ENCODE results near the gene KLF14.
A peak's percentile ranks its signal among the peaks of the same experiment; 100 is the strongest.
"Not testable (repeated sequence)": the region's sequence is repeated elsewhere in the genome, so short reads cannot be mapped to it uniquely, and the experiment has no call there.

KLF14 gene

DNA sequence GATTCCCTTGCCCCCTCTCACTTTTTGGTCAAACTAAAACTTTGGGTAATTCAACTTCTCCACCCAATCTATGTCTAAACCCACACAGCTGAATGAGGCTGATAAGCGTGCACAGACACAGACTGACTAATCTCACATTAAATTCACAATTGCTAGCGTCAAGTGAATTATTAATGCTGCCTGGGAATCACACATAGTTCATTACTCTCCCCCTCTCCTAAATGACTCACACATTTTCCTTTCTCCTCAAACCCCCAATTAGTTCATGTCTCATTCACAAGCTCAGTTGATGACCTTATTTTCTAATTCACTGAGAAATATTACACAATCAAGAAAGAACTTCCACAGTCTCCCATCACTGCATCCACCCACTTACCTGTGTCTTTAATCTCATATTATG is 14.5 kb downstream of the KLF14 start:
- peak in 1 of 51 donors; percentile 19 for DNase-seq

DNA sequence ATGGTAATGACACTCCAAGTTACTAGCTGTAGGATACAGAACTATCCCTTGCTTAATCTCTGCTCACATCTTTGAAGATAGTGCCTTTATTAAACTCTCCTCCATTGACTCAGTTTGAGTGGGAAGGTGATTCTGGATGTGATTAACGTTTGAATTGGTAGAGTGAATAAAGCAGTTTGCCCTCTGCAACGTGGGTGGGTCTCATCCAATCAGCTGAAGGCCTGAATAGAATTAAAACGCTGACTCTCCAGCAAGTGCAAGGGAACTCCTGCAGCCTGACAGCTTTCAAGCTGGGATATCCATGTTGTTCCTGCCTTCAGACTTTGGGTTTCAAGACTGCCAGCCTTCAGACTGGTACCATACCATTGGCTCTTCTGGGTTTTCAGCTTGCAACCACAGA is 21.6 kb downstream of the KLF14 start:
- peak in 1 of 51 donors; percentile 3 for DNase-seq

DNA sequence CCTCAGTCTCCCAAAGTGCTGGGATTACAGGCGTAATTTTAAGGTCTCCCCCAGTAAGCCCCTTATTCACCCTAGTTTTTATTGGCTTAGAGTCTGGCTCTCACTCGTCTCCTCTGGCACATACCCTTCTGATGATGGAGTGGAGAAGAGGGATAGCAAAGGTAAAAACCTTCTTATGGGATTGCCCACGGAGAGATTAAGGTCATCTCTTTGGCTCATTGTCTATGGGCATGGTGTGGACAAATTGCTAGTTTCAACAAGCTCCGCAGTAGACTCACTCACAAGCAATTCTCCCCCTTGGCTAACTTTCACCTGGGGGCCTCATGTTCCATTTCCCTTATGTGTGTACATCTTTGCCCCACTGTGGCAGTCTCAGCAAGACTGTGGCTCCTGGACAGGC is 25.2 kb downstream of the KLF14 start:
- DNase-seq: no peak

DNA sequence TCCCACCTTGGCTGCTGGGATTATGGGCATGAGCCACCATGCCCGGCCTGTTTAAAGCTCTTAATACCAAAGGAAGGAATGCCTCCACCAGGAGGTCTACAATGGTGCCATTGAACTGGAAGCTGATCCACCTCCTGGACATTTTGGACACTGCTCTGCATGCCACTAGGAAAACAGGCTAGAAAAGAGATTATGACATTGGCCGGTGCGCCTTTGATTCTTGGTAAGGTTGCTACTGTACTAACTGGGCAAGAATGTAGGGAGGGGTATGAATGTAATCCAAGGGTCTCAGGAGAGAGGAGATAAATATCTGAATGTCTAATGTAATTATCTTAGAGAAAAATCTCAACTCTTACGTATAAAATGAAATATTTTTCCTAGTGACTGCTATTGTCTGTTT is 26.0 kb downstream of the KLF14 start:
- DNase-seq: no peak

DNA sequence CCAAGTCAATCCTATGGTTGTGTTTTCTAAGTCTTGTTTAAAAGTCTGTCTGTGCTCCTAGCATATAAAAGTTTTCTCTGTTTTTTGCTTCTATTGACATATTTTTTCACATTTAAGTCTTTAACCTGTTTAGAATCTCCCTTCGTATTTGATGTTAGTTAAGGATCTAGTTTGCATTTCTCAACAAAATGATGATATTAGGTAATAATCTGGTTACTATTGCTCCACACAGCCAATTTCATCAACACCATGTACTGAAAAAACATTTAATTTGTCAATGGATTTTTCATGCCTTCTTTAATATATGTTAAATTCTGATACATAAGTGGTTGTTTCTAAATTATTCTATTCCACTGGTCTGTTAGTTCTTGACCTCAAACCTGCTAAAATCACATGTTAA is 30.2 kb downstream of the KLF14 start:
- DNase-seq: no peak

DNA sequence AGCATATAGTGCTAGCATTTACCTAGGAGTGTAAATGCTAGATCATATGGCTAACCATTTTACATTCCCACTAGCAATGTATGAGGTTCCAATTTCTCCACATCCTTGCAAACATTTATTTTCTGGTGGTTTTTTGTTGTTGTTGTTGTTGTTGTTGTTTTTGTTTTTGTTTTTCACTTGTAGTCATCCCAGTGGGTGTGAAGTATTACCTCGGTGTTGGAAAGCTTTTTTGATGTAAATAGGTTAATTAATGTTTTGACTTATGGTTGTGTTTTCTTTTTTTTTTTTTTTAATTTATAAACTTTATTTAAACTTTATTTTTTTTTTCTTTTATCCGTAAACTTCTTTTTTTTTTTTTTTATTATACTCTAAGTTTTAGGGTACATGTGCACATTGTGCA is 32.4 kb downstream of the KLF14 start:
- DNase-seq: no peak

DNA sequence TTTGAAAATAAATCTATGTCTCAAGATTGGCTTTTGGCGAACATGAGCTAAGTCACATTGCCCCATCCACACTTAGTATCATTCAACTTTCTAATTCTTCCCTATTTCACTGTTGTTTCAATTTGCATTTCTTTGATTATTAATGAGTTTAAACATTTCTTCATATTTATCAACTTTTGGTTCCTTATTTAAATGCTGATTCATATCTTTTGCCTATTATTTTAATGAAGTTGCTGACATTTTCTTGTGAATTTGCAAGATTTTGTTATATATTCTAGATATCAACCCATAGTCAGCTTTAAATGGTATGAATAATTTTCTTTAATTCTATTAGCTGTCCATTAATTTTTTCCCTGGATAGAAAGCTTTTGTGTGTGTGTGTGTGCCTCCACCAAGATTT is 33.2 kb downstream of the KLF14 start:
- DNase-seq: no peak

DNA sequence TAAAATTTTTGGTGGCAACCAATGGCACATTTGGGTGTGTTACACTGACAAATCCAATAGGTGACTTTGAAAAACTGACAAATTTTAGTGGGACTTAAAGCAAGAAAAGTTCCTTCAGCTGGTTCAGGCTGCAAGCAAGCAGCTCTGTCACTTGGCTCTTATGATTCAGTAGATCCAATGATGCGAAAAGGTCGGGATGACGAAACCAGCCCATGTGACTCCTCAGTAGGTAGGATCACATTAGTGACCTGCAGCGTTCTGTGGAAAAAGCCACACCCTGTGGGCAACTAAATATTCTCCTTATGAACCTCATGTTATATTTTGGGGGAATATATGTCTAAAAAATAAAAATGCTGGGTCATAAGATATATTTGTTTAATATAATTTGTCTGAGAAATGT is 34.3 kb downstream of the KLF14 start:
- DNase-seq: no peak

DNA sequence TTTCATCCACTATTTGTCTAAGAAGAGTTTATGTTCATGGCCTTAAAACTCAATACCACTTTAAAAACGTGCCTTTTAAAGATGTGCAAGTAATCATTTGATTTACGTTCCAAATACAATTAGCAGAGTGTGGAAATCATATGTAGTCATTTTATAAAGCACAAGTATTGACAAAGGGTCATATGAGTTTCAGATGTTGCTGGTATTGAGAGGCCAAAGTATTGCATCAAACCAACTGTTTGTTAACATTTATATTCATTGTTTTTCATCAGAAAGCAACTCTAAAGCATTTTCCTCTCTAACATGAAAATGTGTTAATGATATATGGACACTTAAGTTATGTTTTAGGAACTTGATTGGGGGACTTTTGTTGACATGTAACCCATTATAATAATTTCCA is 36.2 kb downstream of the KLF14 start:
- DNase-seq: no peak

DNA sequence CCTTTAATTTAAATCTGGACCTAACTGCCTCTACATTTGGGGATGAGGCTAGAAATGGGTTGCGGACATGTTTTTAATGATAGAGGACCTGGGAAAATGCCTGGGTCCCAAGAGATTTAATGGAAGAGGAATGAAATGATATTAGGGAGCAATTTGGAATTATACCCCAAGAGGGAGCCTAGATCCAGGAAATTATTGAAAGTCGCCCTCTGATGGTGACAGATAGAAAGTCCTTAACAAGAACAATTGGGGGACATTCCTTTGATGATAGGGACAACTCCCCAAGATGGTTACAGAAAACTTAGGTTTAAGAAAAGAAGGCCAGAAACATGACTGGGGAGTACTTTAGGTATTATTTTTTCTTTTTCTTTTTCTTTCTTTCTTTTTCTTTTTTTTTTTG is 38.2 kb downstream of the KLF14 start:
- no peak for DNase-seq

DNA sequence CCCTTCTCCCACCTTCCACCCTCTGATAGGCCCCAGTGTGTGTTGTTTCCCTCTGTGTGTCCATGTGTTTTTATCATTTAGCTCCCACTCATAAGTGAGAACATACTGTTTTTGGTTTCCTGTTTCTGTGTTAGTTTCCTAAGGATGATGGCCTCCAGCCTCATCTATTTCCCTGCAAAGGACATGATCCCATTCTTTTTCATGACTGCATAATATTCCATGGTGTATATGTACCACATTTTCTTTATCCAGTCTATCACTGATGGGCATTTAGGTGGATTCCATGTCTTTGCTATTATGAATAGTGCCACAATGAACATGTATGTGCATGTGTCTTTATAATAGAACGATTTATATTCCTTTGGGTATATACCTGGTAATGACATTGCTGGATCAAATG is 41.6 kb downstream of the KLF14 start:
- DNase-seq: not testable (repeated sequence)

DNA sequence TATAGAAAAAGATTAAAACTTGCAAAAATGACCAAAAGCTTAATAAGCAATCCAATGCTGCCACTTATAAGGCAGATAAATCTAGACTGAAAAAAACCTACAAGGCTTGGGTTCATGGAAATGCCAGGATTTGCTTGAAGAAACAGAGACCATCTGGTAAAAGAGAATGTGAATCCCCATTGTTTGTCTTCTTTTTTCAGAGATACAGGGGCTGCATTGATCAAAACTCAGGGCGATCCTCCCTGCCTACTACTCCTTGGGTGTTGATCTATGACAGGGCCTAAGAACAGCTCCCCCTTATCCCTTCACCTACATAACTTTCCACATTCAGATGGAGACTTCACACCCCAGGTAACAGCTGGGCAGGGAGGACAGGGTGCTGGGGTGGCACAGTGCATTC is 44.3 kb downstream of the KLF14 start:
- DNase-seq: no peak

DNA sequence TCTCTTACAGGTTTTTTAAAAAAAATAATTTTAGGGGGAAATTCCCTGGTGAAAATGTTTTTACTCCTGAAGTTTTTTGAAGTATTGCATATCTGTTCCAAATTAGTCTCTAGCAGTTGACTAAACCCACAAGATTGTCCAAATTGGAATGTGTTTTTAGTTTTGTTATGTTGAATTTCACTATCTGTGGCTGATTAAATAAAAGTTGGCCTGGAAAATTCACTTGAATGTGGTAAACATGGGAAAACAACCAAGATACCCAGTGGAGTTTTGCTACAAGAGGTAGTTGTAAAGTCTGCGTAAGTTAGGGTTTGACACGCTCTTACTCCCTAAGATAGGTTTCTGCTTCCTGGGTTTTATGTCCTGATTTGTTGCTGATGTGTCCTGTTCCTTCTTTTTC is 51.0 kb downstream of the KLF14 start:
- DNase-seq: no peak
